ENCODE data around the gene ULBP3.

DNA sequence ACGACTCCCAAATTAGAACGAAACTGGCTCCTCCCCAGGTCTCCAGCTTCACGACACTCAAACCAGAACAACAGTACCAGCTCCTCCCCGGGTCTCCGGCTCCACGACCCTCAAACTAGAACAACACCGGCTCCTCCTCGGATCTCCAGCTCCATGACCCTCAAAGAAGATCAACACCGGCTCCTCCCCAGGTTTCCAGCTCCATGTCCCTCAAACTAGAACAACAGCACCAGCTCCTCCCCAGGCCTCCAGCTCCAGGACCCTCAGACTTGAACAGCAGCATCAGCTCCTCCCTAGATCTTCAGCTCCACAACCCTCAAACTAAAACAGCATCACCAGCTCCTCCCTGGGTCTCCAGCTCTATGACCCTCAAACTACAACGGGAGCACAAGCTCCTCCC is 13.8 kb downstream of the ULBP3 start:
- TF ChIP-seq, protein P1, sequence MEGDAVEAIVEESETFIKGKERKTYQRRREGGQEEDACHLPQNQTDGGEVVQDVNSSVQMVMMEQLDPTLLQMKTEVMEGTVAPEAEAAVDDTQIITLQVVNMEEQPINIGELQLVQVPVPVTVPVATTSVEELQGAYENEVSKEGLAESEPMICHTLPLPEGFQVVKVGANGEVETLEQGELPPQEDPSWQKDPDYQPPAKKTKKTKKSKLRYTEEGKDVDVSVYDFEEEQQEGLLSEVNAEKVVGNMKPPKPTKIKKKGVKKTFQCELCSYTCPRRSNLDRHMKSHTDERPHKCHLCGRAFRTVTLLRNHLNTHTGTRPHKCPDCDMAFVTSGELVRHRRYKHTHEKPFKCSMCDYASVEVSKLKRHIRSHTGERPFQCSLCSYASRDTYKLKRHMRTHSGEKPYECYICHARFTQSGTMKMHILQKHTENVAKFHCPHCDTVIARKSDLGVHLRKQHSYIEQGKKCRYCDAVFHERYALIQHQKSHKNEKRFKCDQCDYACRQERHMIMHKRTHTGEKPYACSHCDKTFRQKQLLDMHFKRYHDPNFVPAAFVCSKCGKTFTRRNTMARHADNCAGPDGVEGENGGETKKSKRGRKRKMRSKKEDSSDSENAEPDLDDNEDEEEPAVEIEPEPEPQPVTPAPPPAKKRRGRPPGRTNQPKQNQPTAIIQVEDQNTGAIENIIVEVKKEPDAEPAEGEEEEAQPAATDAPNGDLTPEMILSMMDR (IDR thresholded peaks at IDR 0.05; ENCODE audit: insufficient read depth, low read length) = no peak
- TF ChIP-seq, protein P2, sequence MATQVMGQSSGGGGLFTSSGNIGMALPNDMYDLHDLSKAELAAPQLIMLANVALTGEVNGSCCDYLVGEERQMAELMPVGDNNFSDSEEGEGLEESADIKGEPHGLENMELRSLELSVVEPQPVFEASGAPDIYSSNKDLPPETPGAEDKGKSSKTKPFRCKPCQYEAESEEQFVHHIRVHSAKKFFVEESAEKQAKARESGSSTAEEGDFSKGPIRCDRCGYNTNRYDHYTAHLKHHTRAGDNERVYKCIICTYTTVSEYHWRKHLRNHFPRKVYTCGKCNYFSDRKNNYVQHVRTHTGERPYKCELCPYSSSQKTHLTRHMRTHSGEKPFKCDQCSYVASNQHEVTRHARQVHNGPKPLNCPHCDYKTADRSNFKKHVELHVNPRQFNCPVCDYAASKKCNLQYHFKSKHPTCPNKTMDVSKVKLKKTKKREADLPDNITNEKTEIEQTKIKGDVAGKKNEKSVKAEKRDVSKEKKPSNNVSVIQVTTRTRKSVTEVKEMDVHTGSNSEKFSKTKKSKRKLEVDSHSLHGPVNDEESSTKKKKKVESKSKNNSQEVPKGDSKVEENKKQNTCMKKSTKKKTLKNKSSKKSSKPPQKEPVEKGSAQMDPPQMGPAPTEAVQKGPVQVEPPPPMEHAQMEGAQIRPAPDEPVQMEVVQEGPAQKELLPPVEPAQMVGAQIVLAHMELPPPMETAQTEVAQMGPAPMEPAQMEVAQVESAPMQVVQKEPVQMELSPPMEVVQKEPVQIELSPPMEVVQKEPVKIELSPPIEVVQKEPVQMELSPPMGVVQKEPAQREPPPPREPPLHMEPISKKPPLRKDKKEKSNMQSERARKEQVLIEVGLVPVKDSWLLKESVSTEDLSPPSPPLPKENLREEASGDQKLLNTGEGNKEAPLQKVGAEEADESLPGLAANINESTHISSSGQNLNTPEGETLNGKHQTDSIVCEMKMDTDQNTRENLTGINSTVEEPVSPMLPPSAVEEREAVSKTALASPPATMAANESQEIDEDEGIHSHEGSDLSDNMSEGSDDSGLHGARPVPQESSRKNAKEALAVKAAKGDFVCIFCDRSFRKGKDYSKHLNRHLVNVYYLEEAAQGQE (IDR thresholded peaks at IDR 0.05; ENCODE audit: insufficient replicate concordance, low read depth) = no peak
- TF ChIP-seq SPI1 (IDR thresholded peaks at IDR 0.05; ENCODE audit: borderline replicate concordance, low read depth) = no peak
